GM19397 (cell line): ENCODE measurements around the gene LYPD4.
A peak's percentile ranks its signal among the peaks of the same experiment; 100 is the strongest.
"Not testable (repeated sequence)": the region's sequence is repeated elsewhere in the genome, so short reads cannot be mapped to it uniquely, and the experiment has no call there.

Source experiments
- ATAC-seq: cut with Tn5 transposase; IDR thresholded peaks from one replicate; pipeline ENCODE4 v1.9.1; 2021; ENCODE audit warnings: mild to moderate bottlenecking, moderate library complexity; ENCODE audit not compliant: unreplicated experiment

LYPD4 gene

GRCh38 chr19:41875973-41876372, 31.5 kb upstream of the LYPD4 start:
- not testable (repeated sequence) for ATAC-seq

- no peak for ATAC-seq
These were observed 28.5 kb upstream of the LYPD4 start for GRCh38 chr19:41872775-41873647.

DNA sequence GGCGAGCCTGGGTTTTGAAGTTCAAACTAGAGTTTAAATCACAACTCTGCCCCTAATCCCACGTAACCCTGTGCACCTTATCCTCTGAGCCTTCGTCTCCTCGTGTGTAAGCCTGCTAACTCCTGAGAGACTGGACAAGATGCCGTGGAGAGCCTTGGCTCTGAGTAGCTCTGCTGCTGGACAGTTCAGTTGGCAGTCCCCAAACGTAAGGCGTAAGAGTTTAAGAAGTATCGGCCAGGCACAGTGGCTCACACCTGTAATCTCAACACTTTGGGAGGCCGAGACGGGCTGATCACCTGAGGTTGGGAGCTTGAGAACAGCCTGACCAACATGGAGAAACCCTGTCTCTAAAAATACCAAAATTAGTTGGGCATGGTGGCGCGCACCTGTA, 27.9 kb upstream of the LYPD4 start:
- ATAC-seq, result no peak

GRCh38 chr19:41871573-41872383, 27.3 kb upstream of the LYPD4 start:
- ATAC-seq, result peak; percentile 48

DNA sequence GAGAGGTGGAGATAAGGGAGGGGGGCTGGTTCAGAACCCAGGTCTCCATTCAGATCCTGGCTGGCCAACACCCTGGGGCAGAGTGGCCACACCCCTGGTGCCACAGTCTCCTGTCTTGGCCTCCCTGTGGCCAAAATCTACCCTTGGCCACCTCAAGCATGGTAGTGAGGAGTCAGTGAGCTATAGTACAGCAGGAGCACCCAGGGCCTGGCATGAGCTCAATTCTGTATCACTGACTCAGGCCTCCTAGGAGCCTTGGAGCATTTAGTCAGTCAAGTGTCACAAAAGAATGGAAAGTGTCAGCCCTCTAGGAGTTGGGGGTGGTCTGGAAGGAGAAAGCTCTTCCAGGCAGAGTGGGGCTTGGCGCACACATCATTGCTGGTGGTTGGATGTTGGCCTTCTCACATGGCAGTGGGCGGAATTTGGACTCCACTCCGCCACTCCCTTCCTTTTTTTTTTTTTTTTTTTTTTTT, 26.0 kb upstream of the LYPD4 start:
- ATAC-seq, result no peak

GRCh38 chr19:41869374-41869955, 25.0 kb upstream of the LYPD4 start:
- ATAC-seq, result no peak

GRCh38 chr19:41868989-41869300, 24.5 kb upstream of the LYPD4 start:
- no peak for ATAC-seq

DNA sequence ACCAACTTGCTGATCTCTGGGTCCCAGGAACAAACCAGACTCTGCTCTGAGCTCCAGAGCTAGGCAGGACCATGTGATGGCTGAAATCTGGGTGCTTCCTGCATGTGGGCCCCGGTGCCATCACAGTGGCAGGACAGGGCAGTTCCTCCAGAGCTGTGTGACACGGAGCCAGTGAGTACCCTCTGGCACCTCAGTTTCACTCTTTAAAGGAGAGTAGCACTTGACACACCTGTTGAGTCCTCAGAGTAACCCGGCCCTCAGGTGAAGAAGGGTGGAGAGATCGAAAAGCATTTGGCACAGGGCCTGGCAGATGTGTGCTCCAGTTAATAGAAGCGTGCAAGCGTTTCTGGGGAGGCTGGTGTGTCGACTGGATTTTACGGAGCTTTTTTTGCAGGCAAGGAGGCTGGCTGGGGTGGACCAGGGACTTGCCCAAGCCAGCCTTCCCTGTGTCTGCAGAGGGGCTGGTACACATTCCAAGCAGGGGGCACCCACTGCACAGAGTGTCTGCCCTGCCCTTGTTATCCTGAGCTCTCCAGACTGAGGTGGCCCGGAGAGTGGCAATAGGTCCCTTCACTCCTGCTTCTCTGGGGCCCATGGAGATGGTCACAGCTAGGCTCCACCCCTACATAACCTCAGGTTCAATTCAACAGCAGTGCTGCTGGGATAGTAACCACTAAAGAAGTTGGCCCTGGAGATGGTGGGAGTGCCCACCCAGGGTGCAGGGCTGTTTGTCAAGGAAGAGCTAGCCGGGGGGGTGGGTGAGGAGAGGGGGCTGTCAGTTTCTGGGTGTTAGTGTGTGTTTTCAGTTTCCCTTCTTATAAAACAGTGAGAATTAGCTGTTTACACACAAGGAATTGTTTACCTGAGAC, 23.9 kb upstream of the LYPD4 start:
- ATAC-seq, result no peak

- no peak for ATAC-seq
These were observed 21.8 kb upstream of the LYPD4 start for GRCh38 chr19:41866284-41866683.

- no peak for ATAC-seq
These were observed 19.9 kb upstream of the LYPD4 start for GRCh38 chr19:41864374-41864773.

DNA sequence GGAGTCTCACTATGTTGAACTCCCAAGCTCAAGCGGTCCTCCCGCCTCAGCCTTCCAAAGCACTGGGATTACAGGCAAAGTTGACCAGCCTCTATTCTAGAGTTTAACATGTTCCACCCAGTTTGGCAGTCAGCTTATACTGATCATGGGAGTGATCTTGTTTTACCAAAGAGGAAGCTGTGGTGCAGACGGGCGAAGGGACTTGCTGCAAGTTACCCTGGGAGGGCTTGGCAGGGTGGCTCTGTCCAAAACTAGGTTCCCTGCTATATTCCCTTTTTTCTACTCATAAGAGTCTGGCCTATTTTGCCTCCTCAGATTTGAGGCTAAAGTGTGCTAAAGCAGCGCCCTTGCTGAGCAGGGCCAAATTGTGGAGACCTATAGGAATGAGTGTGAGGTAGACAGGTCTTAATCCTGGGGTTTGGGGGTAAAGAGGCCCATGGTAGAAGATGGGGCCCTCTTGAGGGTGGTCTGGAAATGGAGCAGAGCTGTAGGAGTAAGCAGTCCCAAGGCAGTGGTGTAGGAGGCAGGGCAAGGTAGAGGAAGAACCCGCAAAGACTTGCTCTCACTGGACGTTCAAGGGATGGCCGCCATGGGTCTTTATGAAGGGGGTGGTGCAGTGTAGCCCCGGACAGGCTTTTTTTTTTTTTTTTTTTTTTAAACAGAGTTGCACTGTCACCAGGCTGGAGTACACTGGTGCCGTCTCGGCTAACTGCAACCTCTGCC, 18.9 kb upstream of the LYPD4 start:
- no peak for ATAC-seq

GRCh38 chr19:41862445-41862986, 18.0 kb upstream of the LYPD4 start:
- no peak for ATAC-seq

GRCh38 chr19:41861846-41862245, 17.4 kb upstream of the LYPD4 start:
- ATAC-seq, result no peak

- no peak for ATAC-seq
These were observed 16.8 kb upstream of the LYPD4 start for GRCh38 chr19:41861116-41861768.

DNA sequence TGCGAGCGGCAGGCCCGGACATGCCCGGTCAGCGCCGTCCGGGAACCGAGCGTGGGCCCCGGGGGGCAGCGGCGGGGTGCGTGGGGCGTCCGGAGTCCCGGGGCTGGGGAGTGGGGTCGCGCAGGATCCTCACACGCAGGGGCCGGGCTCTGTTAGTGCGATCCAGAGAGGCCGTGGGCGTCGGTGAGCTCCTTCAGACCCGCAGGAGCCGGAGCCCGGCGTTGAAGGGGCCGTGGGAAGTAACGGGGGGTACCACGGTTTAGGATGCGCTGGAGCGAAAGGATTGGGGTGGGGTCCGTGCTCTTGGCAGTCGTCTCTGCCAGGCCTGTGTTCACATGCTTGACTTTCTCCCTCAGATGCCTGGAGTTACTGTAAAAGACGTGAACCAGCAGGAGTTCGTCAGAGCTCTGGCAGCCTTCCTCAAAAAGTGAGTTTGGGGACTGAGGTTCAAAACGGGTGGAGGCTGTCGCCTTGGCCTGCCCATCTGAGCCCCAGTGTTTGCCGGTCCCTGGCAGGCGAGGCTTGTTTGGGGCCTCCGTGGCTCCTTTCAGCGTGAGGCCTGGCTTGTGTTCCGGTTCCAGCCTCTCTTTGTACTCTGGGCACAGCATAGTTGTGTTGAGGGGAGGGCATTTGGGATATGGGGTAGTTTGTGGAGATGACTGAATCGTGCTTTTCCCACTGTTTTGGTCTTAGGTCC, 16.1 kb upstream of the LYPD4 start:
- ATAC-seq, result peak; percentile 1

GRCh38 chr19:41859618-41860418, 15.3 kb upstream of the LYPD4 start, which contains the start of gene RPS19:
Gene RPS19 (plus strand): TSS chr19:41860255. CDS start chr19:41860775, 520 bp downstream.
- peak; percentile 79 for ATAC-seq

DNA sequence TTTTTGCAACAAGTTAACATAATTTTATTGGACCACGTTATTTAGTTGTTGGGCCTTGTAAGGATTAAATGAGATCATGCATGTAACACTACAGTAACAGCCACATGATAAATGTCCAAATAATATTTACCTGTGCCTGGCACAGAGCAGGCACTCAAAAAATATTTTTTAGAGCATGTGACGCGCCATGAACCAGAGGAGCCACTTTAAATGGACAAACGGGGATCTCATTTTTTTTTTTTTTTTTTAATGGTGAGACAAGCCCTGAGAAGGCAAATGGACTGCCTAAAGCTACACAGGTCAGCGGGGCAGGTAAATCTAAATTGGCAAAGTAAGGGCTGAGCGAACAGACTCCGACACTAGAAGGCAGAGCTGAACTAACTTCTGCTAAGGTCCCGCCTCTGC, 14.7 kb upstream of the LYPD4 start:
- ATAC-seq, result no peak

DNA sequence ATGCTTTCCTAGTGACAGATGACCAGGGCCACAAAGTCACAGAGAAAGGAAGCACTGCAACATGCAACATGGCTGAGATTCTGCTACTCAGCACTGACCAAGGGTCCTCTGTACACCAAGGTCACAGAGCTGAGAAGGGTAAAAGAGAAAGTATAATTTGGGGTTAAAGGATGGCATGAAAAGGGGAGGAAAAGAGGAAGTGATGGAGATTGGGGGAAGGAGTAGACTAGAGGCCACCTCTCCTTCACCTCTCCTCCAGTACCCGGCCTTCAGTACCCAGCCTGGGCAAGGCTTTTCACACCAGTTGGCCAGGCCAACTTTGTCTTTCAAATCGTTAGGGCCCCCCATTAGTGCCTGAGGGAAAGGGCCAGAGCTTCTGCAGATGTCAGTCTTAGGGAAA, 9.3 kb upstream of the LYPD4 start:
- no peak for ATAC-seq
